HAP-1 (cell line): ENCODE data around the gene INO80B.
A peak's percentile ranks its signal among the peaks of the same experiment; 100 is the strongest.
"Not testable (repeated sequence)": the region's sequence is repeated elsewhere in the genome, so short reads cannot be mapped to it uniquely, and the experiment has no call there.

Source experiments
- DNase-seq, 2 experiments: peaks; one replicate each; pipeline ENCODE4 v3.0.0-alpha.2; 2016 to 2020; ENCODE audit warnings: low spot score in 2 of 2
- H3K27me3 ChIP-seq: fragments of 250-450 bp; sonication (Bioruptor Pico); 2 replicates; pipeline ENCODE4 v1.5.1; 2020; ENCODE audit warnings: low read depth, mild to moderate bottlenecking, moderate library complexity
- H3K36me3 ChIP-seq: fragments of 250-450 bp; sonication (Bioruptor Pico); replicated peaks from 2 replicates; pipeline ENCODE4 v1.5.1; 2020; ENCODE audit warnings: mild to moderate bottlenecking
- H3K4me1 ChIP-seq: fragments of 250-450 bp; sonication (Bioruptor Pico); 2 replicates; pipeline ENCODE4 v1.5.1; 2020; ENCODE audit warnings: mild to moderate bottlenecking
- H3K4me3 ChIP-seq: fragments of 250-450 bp; sonication (Bioruptor Pico); 2 replicates; pipeline ENCODE4 v1.5.1; 2020; ENCODE audit warnings: mild to moderate bottlenecking, moderate library complexity
- H3K9me3 ChIP-seq: fragments of 250-450 bp; sonication (Bioruptor Pico); 2 replicates; pipeline ENCODE4 v1.5.1; 2020; ENCODE audit warnings: mild to moderate bottlenecking, moderate library complexity
- in situ Hi-C: fragments of 300-500 bp; cut with MboI; formaldehyde crosslinking; loops from 3 replicates; pipeline ENCODE4 v1.14.3; 2020; ENCODE audit warnings: low sequenced_read_pairs, inconsistent platforms, mixed read lengths

Gene INO80B

GRCh38 chr2:74436111-74436805 is 18.6 kb upstream of the INO80B start:
- in situ Hi-C loops = no loop called here
- Histone ChIP-seq H3K4me3 (no peak overlapping the region), H3K27me3 (no peaks in the 10 kb centered on the region), H3K4me1 (peaks cover 19% of the 10 kb centered on the region), H3K9me3 (no peaks in the 10 kb centered on the region), H3K36me3 (no peaks in the 10 kb centered on the region; the same call in none of the 2 replicates)
- DNase-seq = no peak

DNA sequence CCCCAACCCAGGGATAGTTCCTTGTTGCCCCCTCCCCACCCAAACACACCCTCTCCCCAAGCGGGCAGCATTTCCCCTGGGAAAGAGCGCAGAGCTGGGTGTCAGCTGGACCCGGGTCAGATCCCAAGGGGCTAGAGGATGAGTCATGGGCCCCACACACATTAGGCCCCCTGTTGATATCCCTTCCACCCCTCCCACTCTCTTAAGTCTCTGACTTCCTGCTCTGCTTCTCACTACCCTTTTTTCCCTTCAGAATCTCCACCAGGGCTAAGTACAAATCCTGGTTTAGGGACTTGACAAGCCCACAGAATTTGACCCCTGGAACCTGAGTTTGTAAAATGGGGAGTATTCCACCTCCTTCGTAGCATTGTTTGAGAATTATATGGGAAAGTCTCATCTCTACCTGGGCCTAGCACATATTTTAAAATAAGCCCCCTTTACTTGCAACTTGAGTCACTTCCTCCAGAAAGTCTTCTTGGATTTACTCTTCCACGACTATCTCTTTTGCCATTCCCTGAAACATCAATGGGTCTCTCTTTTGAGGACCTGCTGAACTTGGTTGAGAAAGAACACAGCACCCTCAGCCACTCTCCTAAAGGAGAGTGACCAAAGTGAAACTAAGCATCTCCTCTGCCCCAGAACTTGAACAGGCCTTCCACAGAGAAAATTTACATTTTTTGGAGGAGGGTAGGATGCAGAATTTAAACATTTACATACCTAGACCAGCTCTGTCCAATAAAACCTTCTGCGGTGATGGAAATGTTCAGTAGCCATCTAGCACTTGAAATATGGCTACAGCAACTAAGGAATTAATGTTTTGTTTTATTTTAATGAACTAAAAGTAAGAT is 17.8 kb upstream of the INO80B start:
- no peaks in the 10 kb centered on the region; the same call in 1 of the 2 replicates for H3K36me3 ChIP-seq
- H3K4me1 ChIP-seq = peaks cover 19% of the 10 kb centered on the region
- H3K4me3 ChIP-seq = no peak overlapping the region
- H3K27me3 ChIP-seq = no peaks in the 10 kb centered on the region
- in situ Hi-C loops = no loop called here
- no peaks in the 10 kb centered on the region for H3K9me3 ChIP-seq
- DNase-seq = no peak

DNA sequence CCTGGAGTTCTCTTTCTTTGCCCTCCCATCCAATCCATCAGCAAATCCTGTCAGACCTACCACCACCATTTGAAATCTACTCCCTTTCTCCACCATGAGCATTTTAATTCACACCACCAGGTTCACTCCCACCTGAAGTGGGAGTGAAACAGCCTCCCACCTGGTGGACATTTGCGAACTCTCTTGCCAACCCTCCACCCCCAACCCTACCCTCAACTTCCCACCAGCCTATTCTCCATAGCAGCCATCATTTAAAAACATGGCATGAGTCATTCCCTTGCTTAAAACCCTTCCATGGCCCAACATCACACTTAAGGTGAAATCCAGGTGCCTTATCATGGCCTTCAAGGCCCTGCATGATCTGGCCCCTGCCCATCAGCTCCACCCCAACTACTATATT is 16.6 kb upstream of the INO80B start:
- H3K36me3 ChIP-seq = no peaks in the 10 kb centered on the region; the same call in 1 of the 2 replicates
- no peak overlapping the region for H3K4me3 ChIP-seq
- DNase-seq = no peak
- H3K9me3 ChIP-seq = no peaks in the 10 kb centered on the region
- no peaks in the 10 kb centered on the region for H3K27me3 ChIP-seq
- H3K4me1 ChIP-seq = peaks cover 19% of the 10 kb centered on the region
- in situ Hi-C loops = no loop called here

- in situ Hi-C loops = no loop called here
- H3K4me1 ChIP-seq = peaks cover 25% of the 10 kb centered on the region
- no peak for DNase-seq
- H3K27me3 ChIP-seq = no peaks in the 10 kb centered on the region
- no peaks in the 10 kb centered on the region for H3K9me3 ChIP-seq
- H3K36me3 ChIP-seq = no peaks in the 10 kb centered on the region; the same call in 1 of the 2 replicates
- H3K4me3 ChIP-seq = peak overlapping the region; percentile 41
Measured at GRCh38 chr2:74439373-74439772, 15.5 kb upstream of the INO80B start.

GRCh38 chr2:74439803-74440377 is 15.0 kb upstream of the INO80B start:
- Histone ChIP-seq H3K4me1 (peaks cover 26% of the 10 kb centered on the region), H3K36me3 (no peaks in the 10 kb centered on the region; the same call in 1 of the 2 replicates), H3K9me3 (no peaks in the 10 kb centered on the region), H3K27me3 (no peaks in the 10 kb centered on the region), H3K4me3 (peak overlapping the region; percentile 41)
- DNase-seq = peak in 1 of 2 experiments; percentile 61
- in situ Hi-C loops = no loop called here

DNA sequence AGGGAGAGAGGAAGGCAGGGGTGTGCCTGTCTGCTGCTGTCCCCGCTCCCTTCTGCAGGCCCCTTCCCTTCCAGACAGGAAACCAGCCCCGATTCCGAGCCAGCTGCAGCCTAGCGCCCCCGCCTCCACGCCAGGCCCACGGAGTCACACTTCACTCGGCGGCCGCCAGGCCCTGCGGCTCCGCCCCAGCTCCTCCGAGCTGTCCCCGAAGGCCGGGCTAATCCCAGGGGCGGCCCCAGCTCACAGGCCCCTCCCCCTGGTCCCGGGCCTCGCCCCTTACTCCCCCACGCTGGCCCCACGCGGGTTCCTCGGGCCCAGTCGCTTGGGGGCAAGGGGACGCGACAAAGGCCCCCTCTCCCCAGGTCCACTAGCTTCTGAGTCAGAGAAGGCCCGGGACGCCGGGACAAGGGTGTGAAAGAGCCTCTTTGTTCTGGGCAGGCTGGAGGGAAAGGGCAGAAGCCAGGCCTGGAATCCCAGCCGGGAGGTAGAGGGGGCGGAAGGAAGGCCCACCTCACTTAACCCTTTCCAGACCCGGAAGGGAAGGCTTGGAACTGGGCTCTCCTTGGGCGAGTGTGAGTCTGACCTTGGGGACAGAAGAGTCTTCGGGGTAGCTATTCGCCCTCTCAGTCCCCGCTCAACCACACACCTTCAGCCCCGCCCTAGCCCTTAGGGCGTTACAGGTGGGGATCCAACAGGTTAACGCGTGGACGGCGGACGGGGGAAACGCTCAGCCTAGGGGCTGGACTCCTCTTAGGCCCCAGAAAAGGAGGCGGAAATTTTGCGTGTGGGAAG is 14.3 kb upstream of the INO80B start:
- no peaks in the 10 kb centered on the region; the same call in 1 of the 2 replicates for H3K36me3 ChIP-seq
- in situ Hi-C loops = no loop called here
- DNase-seq = peak; percentile 64 to 91
- H3K4me3 ChIP-seq = peak overlapping the region; percentile 41
- peaks cover 26% of the 10 kb centered on the region for H3K4me1 ChIP-seq
- no peaks in the 10 kb centered on the region for H3K9me3 ChIP-seq
- H3K27me3 ChIP-seq = no peaks in the 10 kb centered on the region

GRCh38 chr2:74441170-74441689 is 13.7 kb upstream of the INO80B start:
- no peak overlapping the region for H3K4me3 ChIP-seq
- no peaks in the 10 kb centered on the region for H3K9me3 ChIP-seq
- peaks cover 26% of the 10 kb centered on the region for H3K4me1 ChIP-seq
- in situ Hi-C loops = no loop called here
- no peaks in the 10 kb centered on the region for H3K27me3 ChIP-seq
- DNase-seq = no peak
- H3K36me3 ChIP-seq = no peaks in the 10 kb centered on the region; the same call in 1 of the 2 replicates

DNA sequence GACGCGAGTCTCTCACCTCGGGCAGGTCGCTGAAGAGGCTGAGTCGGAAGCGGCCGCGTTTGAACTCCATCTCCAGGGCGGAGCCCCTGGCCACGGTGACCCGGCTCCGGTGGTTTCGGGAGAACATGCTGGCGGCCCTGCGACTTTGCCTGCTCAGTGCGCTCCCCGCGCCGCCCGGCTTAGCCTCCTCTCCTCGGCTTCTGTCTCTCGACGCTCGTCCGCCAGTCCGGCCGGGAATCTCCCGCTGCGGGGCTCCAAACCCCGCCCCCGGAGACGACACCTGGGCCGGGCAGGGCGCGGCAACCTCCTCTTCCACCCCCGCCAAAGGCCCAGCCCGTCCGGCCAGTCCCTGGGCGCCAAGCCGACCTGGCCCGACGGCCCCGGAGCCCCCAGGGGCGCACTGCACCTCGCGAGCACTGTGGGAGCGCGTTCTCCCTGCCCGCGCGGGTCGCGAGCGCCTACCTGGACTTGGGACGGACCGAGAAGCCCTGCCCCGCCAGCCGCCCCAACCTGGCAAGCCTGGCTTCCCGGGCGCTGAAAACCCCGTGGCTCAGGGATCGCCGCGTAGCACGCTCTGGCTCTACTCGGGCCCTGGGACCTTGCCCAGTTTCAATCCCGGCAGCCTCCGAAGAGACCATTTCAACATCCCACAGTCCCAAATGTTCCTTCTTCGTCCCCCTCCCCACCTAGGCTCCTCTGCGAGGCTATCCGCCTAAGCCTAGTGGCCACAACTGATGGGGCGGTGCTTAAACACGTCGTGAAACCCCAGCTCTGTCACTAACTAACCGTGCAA is 13.0 kb upstream of the INO80B start, which contains the start of gene RTKN:
Gene RTKN, minus strand, starts transcription at position 248 of the 793 bp plus-strand sequence. Its CDS starts 121 bp downstream, at position 127.
- no peak for DNase-seq
- Histone ChIP-seq H3K4me3 (no peak within 1 kb of the TSS; the same call in 1 of the 2 replicates), H3K27me3 (no peaks in the 10 kb centered on the region), H3K9me3 (no peaks in the 10 kb centered on the region), H3K36me3 (no peaks in the 10 kb centered on the region; the same call in 1 of the 2 replicates), H3K4me1 (peaks cover 26% of the 10 kb centered on the region)
- in situ Hi-C loops = no loop called here

DNA sequence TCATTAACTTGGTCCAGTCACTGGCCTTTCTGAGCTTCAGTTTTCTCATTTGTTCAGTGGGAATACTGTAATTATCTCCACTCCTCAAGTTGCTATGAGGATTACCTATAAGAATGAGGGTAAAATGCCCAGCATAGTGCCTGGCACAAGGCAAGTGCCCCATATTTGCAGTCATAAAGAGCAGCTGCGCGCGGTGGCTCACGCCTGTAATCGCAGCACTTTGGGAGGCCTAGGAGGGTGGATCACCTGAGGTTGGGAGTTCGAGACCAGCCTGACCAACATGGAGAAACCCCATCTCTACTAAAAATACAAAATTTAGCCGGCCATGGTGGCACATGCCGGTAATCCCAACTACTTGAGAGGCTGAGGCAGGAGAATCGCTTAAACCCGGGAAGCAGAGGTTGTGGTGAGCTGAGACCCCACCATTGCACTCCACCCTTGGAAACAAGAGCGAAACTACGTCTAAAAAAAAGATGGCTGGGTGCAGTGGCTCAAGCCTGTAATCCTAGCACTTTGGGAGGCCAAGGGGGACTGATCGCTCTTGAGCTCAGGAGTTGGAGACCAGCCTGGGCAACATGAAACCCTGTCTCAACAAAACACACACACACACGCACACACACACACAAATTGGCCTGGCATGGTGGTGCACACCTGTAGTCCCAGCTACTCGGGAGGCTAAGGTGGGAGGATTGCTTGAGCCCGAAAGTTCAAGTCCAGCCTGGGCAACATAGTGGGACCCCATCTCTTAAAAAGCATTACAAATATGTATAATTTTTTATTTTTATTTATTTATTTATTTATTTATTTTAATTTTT is 12.2 kb upstream of the INO80B start:
- H3K4me3 ChIP-seq, in situ Hi-C loops, DNase-seq, H3K9me3 ChIP-seq, H3K27me3 ChIP-seq, H3K36me3 ChIP-seq: not testable (repeated sequence)
- H3K4me1 ChIP-seq = peaks cover 26% of the 10 kb centered on the region

- no peaks in the 10 kb centered on the region for H3K9me3 ChIP-seq
- H3K36me3 ChIP-seq = no peaks in the 10 kb centered on the region
- H3K27me3 ChIP-seq = no peaks in the 10 kb centered on the region
- DNase-seq = no peak
- in situ Hi-C loops = no loop called here
- peaks cover 16% of the 10 kb centered on the region for H3K4me1 ChIP-seq
- no peak overlapping the region for H3K4me3 ChIP-seq
Measured at GRCh38 chr2:74444498-74445318, 10.2 kb upstream of the INO80B start.

DNA sequence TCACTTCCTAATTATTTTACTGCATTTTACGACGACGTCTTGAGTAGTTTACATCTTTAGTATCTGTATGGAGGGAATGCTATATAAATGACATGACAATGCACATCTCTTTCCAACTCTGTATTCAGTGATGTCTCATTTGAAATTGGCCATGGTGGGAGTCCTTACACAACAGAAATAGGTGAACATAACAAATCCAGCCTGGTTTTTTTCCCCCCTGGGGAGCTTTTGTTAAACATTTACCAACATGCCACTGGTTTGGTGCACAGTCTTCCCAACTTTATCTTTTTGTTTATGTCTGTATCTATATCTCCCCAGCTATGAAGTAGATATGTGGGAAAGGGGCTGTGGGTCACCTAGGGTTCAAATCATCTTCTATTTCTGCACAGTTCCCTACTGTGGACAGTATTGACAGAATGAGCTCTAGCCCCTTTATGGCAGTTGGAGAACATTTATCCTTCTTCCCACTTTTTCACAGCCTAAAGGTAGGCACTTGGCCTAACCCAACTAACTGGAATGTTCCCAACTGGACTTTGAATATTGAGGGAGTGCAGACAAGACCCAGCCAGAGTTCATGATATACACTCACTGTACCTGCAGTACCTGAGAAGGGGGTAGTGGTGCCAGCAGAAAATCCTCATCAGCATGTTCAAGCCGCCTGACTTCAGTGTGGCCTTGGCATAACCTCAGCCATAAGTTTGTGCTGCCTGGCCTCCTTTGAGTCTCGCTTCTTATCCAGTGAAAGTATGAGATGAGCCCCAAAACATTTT is 7.5 kb upstream of the INO80B start:
- Histone ChIP-seq H3K4me3 (no peak overlapping the region), H3K4me1 (peaks cover 6% of the 10 kb centered on the region; the same call in 1 of the 2 replicates), H3K9me3 (no peaks in the 10 kb centered on the region), H3K27me3 (no peaks in the 10 kb centered on the region), H3K36me3 (no peaks in the 10 kb centered on the region)
- in situ Hi-C loops = no loop called here
- DNase-seq = no peak
